ENCODE results near the gene CELF5.
"Not testable (repeated sequence)": the region's sequence is repeated elsewhere in the genome, so short reads cannot be mapped to it uniquely, and the experiment has no call there.

Gene CELF5

GRCh38 chr19:3325451-3325850, 101.0 kb downstream of the CELF5 start:
- DNase-seq: no peak

GRCh38 chr19:3328743-3329142, 104.3 kb downstream of the CELF5 start:
- no peak for DNase-seq

- DNase-seq: no peak
Observed at GRCh38 chr19:3330047-3330446, 105.6 kb downstream of the CELF5 start.

GRCh38 chr19:3332232-3332631, 107.8 kb downstream of the CELF5 start:
- not testable (repeated sequence) for DNase-seq

- no peak for DNase-seq
Observed at GRCh38 chr19:3333020-3333583, 108.6 kb downstream of the CELF5 start.

GRCh38 chr19:3333662-3334061, 109.2 kb downstream of the CELF5 start:
- DNase-seq: peak; percentile 74

GRCh38 chr19:3334749-3335430, 110.4 kb downstream of the CELF5 start:
- not testable (repeated sequence) for DNase-seq

GRCh38 chr19:3335431-3336350, 111.2 kb downstream of the CELF5 start:
- no peak for DNase-seq

- DNase-seq: no peak
Observed at GRCh38 chr19:3336351-3336679, 111.9 kb downstream of the CELF5 start.

GRCh38 chr19:3336680-3337523, 112.4 kb downstream of the CELF5 start:
- no peak for DNase-seq

- DNase-seq: no peak
Observed at GRCh38 chr19:3338541-3339181, 114.2 kb downstream of the CELF5 start.

GRCh38 chr19:3340340-3340739, 115.9 kb downstream of the CELF5 start:
- DNase-seq: no peak

GRCh38 chr19:3342246-3342645, 117.8 kb downstream of the CELF5 start:
- DNase-seq: no peak

- DNase-seq: not testable (repeated sequence)
Observed at GRCh38 chr19:3342962-3343361, 118.5 kb downstream of the CELF5 start.

- peak; percentile 82 for DNase-seq
Observed at GRCh38 chr19:3343619-3344502, 119.4 kb downstream of the CELF5 start.

- DNase-seq: no peak
Observed at GRCh38 chr19:3344608-3345598, 120.4 kb downstream of the CELF5 start.

GRCh38 chr19:3345850-3346460, 121.5 kb downstream of the CELF5 start:
- DNase-seq: no peak
